NCI-H2171 treated with DMSO at 0.1 percent for 48 hours (cell line): ENCODE data around the gene SCFD2.
A peak's percentile ranks its signal among the peaks of the same experiment; 100 is the strongest.
"Not testable (repeated sequence)": the region's sequence is repeated elsewhere in the genome, so short reads cannot be mapped to it uniquely, and the experiment has no call there.

Source experiments
- DNase-seq: peaks from one replicate; lab custom pipeline; 2025; lab: John Stamatoyannopoulos, UW

SCFD2 gene

GRCh38 chr4:53237811-53238210, 128.1 kb downstream of the SCFD2 start:
- not testable (repeated sequence) for DNase-seq

- not testable (repeated sequence) for DNase-seq
Observed at GRCh38 chr4:53236624-53237023, 129.2 kb downstream of the SCFD2 start.

DNA sequence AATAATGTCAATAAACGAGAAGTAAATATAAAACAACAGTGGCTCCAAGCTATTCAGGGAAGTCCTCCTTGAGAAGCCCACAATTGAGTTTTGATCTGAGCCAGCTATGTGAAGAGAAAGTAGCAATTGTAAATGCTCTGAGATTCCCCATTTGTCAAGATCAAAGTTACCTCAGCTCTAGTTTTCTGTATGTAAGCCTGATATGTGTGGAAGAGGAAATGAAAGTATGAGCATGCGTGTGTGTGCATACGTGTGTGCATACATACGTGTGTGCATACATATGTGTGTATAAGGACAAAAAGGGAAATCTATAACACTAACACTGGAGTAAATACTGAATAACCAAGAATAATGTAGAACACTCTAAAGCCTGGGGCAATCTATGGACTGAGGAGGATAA, 130.3 kb downstream of the SCFD2 start:
- no peak for DNase-seq

DNA sequence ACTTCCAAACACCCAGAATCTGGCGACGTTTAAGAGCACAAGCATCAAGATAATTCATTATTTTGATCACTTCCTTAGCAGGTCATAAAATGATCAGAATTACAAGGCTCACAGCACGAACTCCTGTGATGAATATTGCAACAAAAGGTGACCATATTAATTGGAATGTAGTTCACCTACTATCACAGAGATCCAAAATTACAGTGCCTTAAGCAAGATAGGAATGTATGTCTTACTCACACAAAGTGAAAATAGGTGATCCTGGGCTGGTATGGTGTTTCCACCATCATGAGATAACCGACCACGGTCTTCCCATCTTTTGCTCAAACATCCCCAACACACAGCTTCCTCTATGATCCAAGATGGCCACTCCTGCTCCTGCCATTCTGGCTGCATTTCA, 131.2 kb downstream of the SCFD2 start:
- no peak for DNase-seq

DNA sequence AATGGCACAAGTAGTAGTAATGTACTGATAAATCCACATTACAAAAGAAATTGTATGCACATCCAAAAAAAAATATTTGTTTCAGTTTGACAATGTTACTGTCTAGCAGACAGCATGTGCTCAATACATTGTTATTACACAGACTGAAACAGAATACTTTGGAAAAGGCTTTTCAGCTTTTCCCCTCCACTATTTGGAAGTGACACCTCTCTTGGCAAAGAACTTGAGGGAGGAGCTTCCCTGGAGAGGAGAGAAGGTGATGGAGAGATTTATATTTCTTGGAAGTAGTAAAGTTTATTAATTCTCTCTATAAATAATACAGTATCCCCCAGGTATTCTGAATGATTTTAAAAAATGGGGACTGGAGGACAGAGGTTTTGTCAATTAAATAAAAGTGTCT, 131.8 kb downstream of the SCFD2 start:
- no peak for DNase-seq

DNA sequence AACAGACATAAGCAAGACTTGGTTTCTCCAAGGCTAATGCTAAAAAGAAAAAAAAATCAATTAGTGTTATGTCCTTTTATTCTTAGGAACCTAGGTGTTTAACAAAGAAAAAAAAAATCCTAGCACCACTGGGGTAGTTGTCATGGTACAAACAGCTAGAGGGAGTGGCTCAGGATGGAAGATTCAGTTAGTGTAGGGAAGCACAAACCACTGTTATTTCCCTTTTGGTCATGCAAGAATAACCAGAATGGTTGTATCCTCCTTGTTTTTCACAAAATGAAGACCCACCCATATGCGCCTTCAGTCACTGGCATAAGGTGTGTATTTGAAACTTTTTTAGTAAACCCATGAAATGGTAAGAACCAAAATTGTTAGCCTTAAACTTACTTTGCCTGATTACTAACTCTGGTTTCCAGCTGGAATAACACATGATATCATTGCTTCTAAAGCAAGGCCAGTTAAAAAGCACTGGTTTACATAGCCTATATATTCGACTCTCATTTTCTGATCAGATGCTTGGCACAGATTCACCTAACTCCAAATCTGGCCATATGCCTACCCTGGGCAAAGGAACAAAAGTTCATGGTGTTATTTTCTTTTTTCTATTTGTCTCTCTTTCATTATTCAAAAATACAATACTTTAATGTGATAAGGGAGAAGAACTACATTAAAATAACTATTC, 132.6 kb downstream of the SCFD2 start:
- DNase-seq, result no peak

- no peak for DNase-seq
Observed at GRCh38 chr4:53232371-53232770, 133.5 kb downstream of the SCFD2 start.

DNA sequence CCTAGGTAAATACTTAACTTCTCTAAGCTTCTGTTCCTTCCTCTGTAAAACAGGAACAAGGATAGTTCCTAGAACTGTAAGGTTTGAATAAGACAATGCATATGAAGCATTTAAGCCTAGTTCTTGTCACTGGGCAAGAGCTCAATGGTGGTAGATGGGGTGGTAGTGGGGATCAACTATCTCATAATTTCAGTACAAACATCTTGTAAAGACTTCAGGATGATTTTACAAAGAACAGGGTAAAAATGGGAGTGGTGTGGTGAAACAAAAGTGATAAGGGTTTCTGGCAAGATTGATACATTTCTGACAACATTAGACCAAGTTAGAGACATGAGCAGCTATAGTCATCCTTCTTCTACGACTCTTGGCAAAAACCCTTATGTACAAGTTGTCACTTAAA, 137.8 kb downstream of the SCFD2 start:
- DNase-seq, result no peak

GRCh38 chr4:53227451-53227850, 138.4 kb downstream of the SCFD2 start:
- DNase-seq, result no peak

DNA sequence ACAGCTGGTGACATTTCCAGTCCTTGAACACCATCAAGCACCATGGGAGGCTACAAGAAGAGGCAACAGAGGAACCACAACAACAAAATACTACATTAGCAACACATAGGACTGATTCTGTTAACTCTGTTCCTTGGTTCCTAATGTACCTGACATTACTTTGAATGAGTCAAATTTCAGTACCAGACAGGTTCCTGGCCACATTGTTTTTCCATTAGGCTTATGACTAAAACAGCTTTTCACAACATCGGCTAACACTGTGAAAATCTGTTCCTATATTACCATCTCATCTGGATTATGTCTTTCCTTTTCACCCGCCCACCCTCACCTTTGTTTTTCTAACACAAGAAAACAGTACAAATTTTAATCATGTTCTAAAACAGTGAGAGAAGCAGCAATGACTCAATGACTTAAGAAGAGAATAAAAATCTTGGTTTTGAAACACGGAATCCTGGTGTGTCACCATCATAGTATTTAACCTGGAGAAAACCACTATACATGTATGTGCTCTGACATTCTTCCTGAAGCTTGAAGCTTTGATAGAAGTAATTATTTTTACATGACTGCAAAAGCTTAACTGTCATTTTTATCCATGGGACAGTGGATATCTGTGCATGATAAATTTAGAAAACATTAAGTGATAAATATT, 143.9 kb downstream of the SCFD2 start:
- no peak for DNase-seq

DNA sequence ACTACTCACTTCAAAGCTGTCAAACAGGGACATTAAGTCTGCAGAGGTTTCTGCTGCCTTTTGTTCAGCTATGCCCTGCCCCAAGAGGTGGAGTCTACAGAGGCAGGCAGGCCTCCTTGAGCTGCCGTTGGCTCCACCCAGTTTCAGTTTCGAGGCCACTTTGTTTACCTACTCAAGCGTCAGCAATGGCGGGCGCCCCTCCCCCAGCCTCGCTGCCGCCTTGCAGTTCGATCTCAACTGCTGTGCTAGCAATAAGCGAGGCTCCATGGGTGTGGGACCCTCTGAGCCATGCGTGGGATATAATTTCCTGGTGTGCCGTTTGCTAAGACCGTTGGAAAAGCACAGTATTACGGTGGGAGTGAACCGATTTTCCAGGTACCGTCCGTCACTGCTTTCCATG, 146.7 kb downstream of the SCFD2 start:
- not testable (repeated sequence) for DNase-seq

DNA sequence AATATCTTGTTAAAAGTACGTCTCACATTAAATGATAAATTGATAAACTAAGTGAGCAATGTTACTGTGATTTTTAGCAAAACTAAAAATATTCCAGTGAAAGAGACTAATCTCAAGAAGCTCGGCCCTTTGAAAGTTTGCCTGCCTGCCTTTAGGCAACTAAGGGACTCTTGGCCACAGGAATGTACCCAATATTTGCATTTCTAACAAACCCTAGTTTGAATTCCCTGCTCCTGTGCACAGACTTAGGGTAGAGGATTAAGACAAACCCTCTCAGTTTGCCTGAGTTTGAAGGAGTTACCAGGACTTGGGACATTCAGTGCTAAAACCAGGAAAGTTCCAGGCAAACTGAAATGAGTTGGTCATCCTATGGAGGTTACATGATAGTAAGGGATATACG, 157.1 kb downstream of the SCFD2 start:
- DNase-seq, result no peak

GRCh38 chr4:53205970-53206369, 159.9 kb downstream of the SCFD2 start:
- DNase-seq, result no peak

DNA sequence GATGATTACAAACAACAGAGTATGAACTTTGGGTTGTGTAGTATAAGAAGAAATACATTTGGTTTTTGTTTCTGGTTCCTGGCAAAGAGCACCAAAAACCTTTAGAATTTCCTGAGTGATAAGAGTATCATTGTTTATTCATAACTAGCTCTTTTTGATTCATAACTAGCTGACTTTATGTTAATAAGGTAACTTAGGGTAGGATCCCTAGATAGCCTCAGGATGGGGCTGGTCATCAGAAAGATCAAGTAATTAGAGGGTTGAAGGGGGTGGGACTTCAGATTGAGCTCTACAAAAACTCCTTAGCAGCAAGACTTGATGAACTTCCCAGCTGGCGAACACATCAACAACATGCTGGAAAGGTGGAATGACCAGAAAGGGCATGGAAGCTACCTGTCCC, 166.5 kb downstream of the SCFD2 start:
- DNase-seq, result no peak

- no peak for DNase-seq
Observed at GRCh38 chr4:53197772-53198142, 168.1 kb downstream of the SCFD2 start.

DNA sequence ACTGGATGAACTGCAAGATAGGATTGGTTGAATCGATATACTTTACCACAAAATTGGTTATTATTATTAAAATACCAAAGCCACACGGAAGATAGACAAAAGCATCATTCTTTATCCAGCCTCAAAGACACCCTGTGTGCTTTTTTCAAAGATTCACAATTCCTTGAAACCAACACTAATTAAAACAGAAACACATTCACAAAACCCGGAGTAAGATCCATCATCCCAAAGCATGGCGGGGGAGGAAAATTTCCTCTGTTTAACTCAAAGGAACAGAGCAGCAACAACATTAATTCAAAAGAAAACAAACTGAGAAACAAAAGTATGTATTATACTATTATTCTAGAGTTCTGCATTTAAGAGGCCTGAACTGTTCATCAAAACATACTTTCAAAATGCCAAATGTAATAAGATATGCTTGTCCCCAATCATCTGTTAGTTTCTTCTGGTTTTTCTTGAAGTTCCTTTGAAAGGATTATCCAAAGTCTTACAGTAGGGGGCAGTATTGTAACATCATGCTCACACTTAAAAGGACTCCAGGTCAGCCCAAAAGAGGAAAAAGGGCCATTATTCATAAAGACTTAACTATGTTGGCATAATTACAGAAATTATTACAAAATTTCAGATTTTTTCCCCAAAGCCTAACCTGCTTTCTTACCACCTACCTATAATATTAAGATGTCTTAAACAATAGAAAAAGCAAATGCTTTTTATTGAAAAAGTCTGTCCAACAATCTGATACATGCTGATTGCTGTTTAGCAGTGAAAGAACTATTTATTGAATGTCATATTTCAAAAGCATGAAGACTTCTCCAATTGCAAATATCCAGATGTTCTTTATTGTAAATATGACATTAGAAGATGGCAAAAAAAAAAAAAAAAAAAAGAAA, 168.7 kb downstream of the SCFD2 start:
- peak; percentile 50 for DNase-seq

- DNase-seq, result no peak
Observed at GRCh38 chr4:53195815-53196661, 169.8 kb downstream of the SCFD2 start.

- no peak for DNase-seq
Observed at GRCh38 chr4:53194727-53195126, 171.1 kb downstream of the SCFD2 start.

DNA sequence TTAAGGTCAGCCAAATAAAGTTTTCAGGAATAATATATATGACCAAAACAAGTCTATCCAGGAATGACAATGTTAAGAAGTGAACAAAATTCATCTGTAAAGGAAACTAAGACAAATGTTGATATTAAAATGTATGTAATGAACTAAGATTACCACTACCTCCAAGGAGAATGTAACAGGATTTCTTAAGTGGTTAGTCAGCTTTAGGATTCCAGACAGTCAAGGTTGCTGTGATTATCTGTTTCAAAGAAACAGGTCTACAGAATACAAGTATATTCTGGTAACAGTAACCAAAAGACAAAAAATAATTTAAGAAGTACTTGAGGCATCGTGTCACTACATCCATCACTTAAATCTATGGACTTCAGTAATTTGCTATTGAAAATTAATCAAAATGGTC, 172.8 kb downstream of the SCFD2 start:
- no peak for DNase-seq

GRCh38 chr4:53192496-53192895, 173.4 kb downstream of the SCFD2 start:
- no peak for DNase-seq

DNA sequence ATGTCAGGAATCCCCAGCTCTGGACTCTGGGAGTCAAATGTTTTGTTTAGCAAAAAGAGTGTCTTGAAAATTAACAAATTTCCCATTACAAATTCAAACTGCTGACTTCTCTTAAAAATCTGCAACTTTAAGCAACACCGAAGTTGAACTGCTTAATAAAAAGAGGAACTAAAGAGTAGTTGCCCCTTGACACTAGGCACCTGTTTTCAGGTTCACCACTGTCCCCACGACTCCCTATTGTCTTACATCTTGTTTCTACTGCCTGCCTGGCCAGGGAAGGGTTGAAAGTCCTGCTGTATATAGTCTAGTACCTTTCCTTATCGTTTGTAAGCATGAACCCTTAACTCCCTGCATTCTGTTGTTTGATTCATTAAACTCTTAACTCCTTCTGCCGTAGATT, 173.9 kb downstream of the SCFD2 start:
- no peak for DNase-seq

DNA sequence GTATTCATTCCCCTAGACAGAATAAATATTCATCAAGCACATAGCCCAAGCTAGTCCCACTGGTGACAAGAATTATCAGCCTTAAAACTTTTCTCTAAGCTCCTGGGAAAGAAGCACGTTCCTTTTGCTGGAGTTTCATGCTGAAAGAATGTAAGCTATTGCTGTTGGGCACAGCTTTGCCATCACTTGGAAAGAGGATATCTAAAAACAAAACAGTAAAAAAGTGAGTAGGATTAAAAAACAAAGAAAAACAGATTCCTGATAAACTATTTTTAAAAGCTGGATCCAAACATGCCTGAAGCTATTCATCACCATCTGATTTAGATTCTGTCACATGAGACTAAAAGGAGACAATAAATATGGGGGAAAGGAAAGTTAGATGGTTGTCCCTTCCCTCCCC, 176.8 kb downstream of the SCFD2 start:
- DNase-seq, result no peak
